Natural killer cell (primary cell): Measurements from ENCODE around the gene TMEM98. TPM values are rescaled to one million over a fixed set of nuclear protein-coding genes. Genes with fewer than 3 reads are reported as not detected.

ENCODE experiments used
- ATAC-seq, 3 donors: fragments of 150-1000 bp in 2 of 3; fragments of 200-7000 bp in 1 of 3; cut with Tn5 transposase; 1 replicate in 1 of 3; 2 replicates in 2 of 3; pipeline ENCODE4 v1.10.0; 2021; ENCODE audit warnings: mild to moderate bottlenecking in 2 of 3, moderate library complexity in 2 of 3
- DNase-seq, 2 donors: peaks; one replicate each; pipeline versions ENCODE4 v3.0.0 to v3.0.0-alpha.2; 2013 to 2021; ENCODE audit warnings: mixed read lengths in 1 of 2
- H3K27ac ChIP-seq: one replicate; pipeline ENCODE4 v1.5.1; 2013; ENCODE audit warnings: mild to moderate bottlenecking, low read length
- H3K27me3 ChIP-seq: one replicate; pipeline ENCODE4 v1.6.1; 2013; ENCODE audit warnings: low read length; ENCODE audit not compliant: control insufficient read depth, insufficient read depth
- H3K36me3 ChIP-seq: one replicate; pipeline ENCODE4 v1.6.1; 2013; ENCODE audit warnings: low read length; ENCODE audit not compliant: control insufficient read depth, insufficient read depth
- H3K4me1 ChIP-seq: one replicate; pipeline ENCODE4 v1.6.1; 2013; ENCODE audit warnings: low read length; ENCODE audit not compliant: control insufficient read depth, insufficient read depth
- H3K4me3 ChIP-seq: one replicate; pipeline ENCODE4 v1.5.1; 2013; ENCODE audit warnings: low read length
- H3K9me3 ChIP-seq: one replicate; pipeline ENCODE4 v1.6.1; 2013; ENCODE audit warnings: low read length; ENCODE audit not compliant: control insufficient read depth, insufficient read depth
- H3K27ac Mint-ChIP-seq, 2 donors: one replicate each; pipeline ENCODE4 v1.8.0; 2022; ENCODE audit warnings: mild to moderate bottlenecking in 2 of 2, mixed read lengths in 2 of 2, moderate library complexity in 1 of 2
- H3K27me3 Mint-ChIP-seq, 2 donors: one replicate each; pipeline ENCODE4 v1.8.0; 2022; ENCODE audit warnings: low read depth in 2 of 2, mixed read lengths in 2 of 2
- H3K36me3 Mint-ChIP-seq: one replicate; pipeline ENCODE4 v1.8.0; 2022; ENCODE audit warnings: mixed read lengths
- H3K4me1 Mint-ChIP-seq, 2 donors: one replicate each; pipeline ENCODE4 v1.8.0; 2022; ENCODE audit warnings: mixed read lengths in 2 of 2
- H3K4me3 Mint-ChIP-seq: one replicate; pipeline ENCODE4 v1.8.0; 2022; ENCODE audit warnings: mild to moderate bottlenecking, moderate library complexity, mixed read lengths
- H3K9me3 Mint-ChIP-seq, 2 donors: one replicate each; pipeline ENCODE4 v1.8.0; 2022; ENCODE audit warnings: mixed read lengths in 2 of 2
- CTCF ChIP-seq: fragments of 200-600 bp; IDR thresholded peaks from one replicate; pipeline ENCODE4 v1.8.0; 2022; ENCODE audit warnings: antibody characterized with exemption
- WGBS: methylation state at CpG from one replicate; pipeline ENCODE4 v1.1.7; 2013; ENCODE audit warnings: missing lambda C conversion rate; ENCODE audit not compliant: insufficient coverage; 5-methylcytosine and 5-hydroxymethylcytosine counted together
- intact Hi-C: fragments of 100-400 bp; cut with micrococcal nuclease; formaldehyde crosslinking; loops from one replicate; pipeline ENCODE4 v1.14.2; 2022
- total RNA-seq, 4 donors: library from RNA; stranded (reverse); fragments of 120-200 nt in 1 of 4; gene quantifications; one replicate each; pipeline versions ENCODE4 v1.2.3 to v1.2.4, GENCODE V29; 2013 to 2022

TMEM98 gene
- total RNA-seq, 3 donors from 2014 or later (not counting 1 experiment from before 2014, with no cell fraction given) = not detected

- no peaks in the 10 kb centered on the region for H3K9me3 Mint-ChIP-seq
- Histone ChIP-seq H3K27ac (no peak overlapping the region), H3K4me1 (no peaks in the 10 kb centered on the region), H3K4me3 (no peak overlapping the region), H3K27me3 (no peaks in the 10 kb centered on the region), H3K9me3 (no peaks in the 10 kb centered on the region), H3K36me3 (no peaks in the 10 kb centered on the region)
- H3K27me3 Mint-ChIP-seq = peaks cover 0 to 7% of the 10 kb centered on the region in 2 donors
- ATAC-seq (no peak), DNase-seq (no peak)
- 87% methylated on average over 10 of the region's 10 CpGs for WGBS
- no peak overlapping the region for H3K4me3 Mint-ChIP-seq
- no peak for TF ChIP-seq CTCF
- H3K36me3 Mint-ChIP-seq = no peaks in the 10 kb centered on the region
- intact Hi-C loops = loop anchor here (10.0 kb wide), 1 partner anchor 258 kb away; no protein-coding TSS in a partner anchor
- no peak overlapping the region for H3K27ac Mint-ChIP-seq
- peaks cover 4 to 10% of the 10 kb centered on the region in 2 donors for H3K4me1 Mint-ChIP-seq
Measured at GRCh38 chr17:32912218-32912897, 15.6 kb upstream of the TMEM98 start.

- no peaks in the 10 kb centered on the region for H3K36me3 Mint-ChIP-seq
- no peak for ATAC-seq
- H3K27me3 Mint-ChIP-seq = peaks cover 0 to 7% of the 10 kb centered on the region in 2 donors
- Histone ChIP-seq H3K27ac (no peak overlapping the region), H3K9me3 (no peaks in the 10 kb centered on the region), H3K4me3 (no peak overlapping the region), H3K36me3 (no peaks in the 10 kb centered on the region), H3K27me3 (no peaks in the 10 kb centered on the region), H3K4me1 (no peaks in the 10 kb centered on the region)
- intact Hi-C loops = loop anchor here (10.0 kb wide), 1 partner anchor 259 kb away; no protein-coding TSS in a partner anchor
- H3K27ac Mint-ChIP-seq = no peak overlapping the region
- no peak for DNase-seq
- TF ChIP-seq CTCF = no peak
- no peaks in the 10 kb centered on the region for H3K9me3 Mint-ChIP-seq
- 93% methylated on average over 7 of the region's 7 CpGs for WGBS
- H3K4me1 Mint-ChIP-seq = peaks cover 9 to 10% of the 10 kb centered on the region in 2 donors
- no peak overlapping the region for H3K4me3 Mint-ChIP-seq
Measured at GRCh38 chr17:32913593-32913992, 14.4 kb upstream of the TMEM98 start.

- WGBS = 73% methylated on average over 3 of the region's 3 CpGs
- no peaks in the 10 kb centered on the region for H3K36me3 ChIP-seq
- DNase-seq (no peak), ATAC-seq (no peak)
- H3K27me3 Mint-ChIP-seq = peaks cover 0 to 6% of the 10 kb centered on the region in 2 donors
- H3K4me3 ChIP-seq = no peak overlapping the region
- H3K27ac ChIP-seq = no peak overlapping the region
- H3K4me3 Mint-ChIP-seq = no peak overlapping the region
- no peaks in the 10 kb centered on the region for H3K9me3 Mint-ChIP-seq
- no peaks in the 10 kb centered on the region for H3K9me3 ChIP-seq
- H3K27me3 ChIP-seq = no peaks in the 10 kb centered on the region
- H3K27ac Mint-ChIP-seq = no peak overlapping the region
- no peak for TF ChIP-seq CTCF
- intact Hi-C loops = loop anchor here (10.0 kb wide), 1 partner anchor 259 kb away; no protein-coding TSS in a partner anchor
- peaks cover 9 to 10% of the 10 kb centered on the region in 2 donors for H3K4me1 Mint-ChIP-seq
- H3K4me1 ChIP-seq = no peaks in the 10 kb centered on the region
- H3K36me3 Mint-ChIP-seq = no peaks in the 10 kb centered on the region
Measured at GRCh38 chr17:32914181-32914580, 13.8 kb upstream of the TMEM98 start.
